ENCODE measurements around the gene ZFYVE19.

GRCh38 chr15:40785814-40786213 lies 21.1 kb upstream of the ZFYVE19 start:
- TF ChIP-seq, protein P1, sequence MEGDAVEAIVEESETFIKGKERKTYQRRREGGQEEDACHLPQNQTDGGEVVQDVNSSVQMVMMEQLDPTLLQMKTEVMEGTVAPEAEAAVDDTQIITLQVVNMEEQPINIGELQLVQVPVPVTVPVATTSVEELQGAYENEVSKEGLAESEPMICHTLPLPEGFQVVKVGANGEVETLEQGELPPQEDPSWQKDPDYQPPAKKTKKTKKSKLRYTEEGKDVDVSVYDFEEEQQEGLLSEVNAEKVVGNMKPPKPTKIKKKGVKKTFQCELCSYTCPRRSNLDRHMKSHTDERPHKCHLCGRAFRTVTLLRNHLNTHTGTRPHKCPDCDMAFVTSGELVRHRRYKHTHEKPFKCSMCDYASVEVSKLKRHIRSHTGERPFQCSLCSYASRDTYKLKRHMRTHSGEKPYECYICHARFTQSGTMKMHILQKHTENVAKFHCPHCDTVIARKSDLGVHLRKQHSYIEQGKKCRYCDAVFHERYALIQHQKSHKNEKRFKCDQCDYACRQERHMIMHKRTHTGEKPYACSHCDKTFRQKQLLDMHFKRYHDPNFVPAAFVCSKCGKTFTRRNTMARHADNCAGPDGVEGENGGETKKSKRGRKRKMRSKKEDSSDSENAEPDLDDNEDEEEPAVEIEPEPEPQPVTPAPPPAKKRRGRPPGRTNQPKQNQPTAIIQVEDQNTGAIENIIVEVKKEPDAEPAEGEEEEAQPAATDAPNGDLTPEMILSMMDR (IDR thresholded peaks at IDR 0.05) = no peak
- TF ChIP-seq POLR2A (IDR thresholded peaks at IDR 0.05) (no peak), EP300 (IDR thresholded peaks at IDR 0.05) (no peak)
